NCI-H2196 (cell line): Measurements from ENCODE around the gene KLC1.

ENCODE experiments used
- DNase-seq: peaks from one replicate; lab custom pipeline; 2025; ENCODE audit not compliant: unreplicated experiment; lab: John Stamatoyannopoulos, UW

The KLC1 gene

DNA sequence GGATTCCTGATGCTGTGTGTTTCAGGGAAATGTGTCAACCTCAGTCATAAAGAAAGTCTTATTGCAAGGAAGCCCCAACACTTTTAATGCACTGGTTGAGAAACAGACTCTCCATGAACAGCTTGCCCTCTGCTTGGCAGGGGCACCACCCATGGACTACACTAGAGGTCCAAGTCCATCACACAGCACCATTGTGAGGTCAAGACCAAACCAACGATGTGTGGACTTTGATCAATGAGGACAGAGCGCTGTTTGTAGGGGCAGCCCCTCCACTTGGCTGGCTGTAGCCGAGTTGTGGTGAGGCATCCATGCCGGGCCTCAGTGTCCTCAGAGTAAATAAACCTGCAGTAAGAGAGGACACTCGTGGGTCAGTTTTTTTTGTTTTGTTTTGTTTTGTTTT, 116.4 kb downstream of the KLC1 start:
- no peak for DNase-seq

- no peak for DNase-seq
These were observed 117.7 kb downstream of the KLC1 start for GRCh38 chr14:103746701-103747100.

GRCh38 chr14:103748534-103748857, 119.5 kb downstream of the KLC1 start:
- DNase-seq: no peak

GRCh38 chr14:103749452-103749851, 120.4 kb downstream of the KLC1 start:
- DNase-seq: no peak

GRCh38 chr14:103749860-103750259, 120.8 kb downstream of the KLC1 start:
- DNase-seq: no peak
